BLaER1 (cell line): Measurements from ENCODE around the gene GATA5.

Source experiments
- H3K27ac ChIP-seq: shearing (Covaris generic); formaldehyde crosslinking; 2 replicates; pipeline ENCODE4 v1.8.1; 2022
- H3K27me3 ChIP-seq: shearing (Covaris generic); formaldehyde crosslinking; 2 replicates; pipeline ENCODE4 v1.8.1; 2022
- H3K36me3 ChIP-seq: shearing (Covaris generic); formaldehyde crosslinking; 2 replicates; pipeline ENCODE4 v1.8.1; 2022
- H3K4me1 ChIP-seq: shearing (Covaris generic); formaldehyde crosslinking; 2 replicates; pipeline ENCODE4 v1.8.1; 2022
- H3K4me2 ChIP-seq: shearing (Covaris generic); formaldehyde crosslinking; 2 replicates; pipeline ENCODE4 v1.8.1; 2022
- H3K4me3 ChIP-seq: shearing (Covaris generic); formaldehyde crosslinking; 2 replicates; pipeline ENCODE4 v1.8.1; 2022
- H3K9ac ChIP-seq: shearing (Covaris generic); formaldehyde crosslinking; 2 replicates; pipeline ENCODE4 v1.8.1; 2022
- H3K9me3 ChIP-seq: shearing (Covaris generic); formaldehyde crosslinking; 2 replicates; pipeline ENCODE4 v1.8.1; 2022
- H4K20me1 ChIP-seq: shearing (Covaris generic); formaldehyde crosslinking; 2 replicates; pipeline ENCODE4 v1.8.1; 2022
- Cebpa-rat ChIP-seq: shearing (Covaris generic); IDR thresholded peaks from 2 replicates; pipeline ENCODE4 v1.8.1; 2022

GATA5 gene

DNA sequence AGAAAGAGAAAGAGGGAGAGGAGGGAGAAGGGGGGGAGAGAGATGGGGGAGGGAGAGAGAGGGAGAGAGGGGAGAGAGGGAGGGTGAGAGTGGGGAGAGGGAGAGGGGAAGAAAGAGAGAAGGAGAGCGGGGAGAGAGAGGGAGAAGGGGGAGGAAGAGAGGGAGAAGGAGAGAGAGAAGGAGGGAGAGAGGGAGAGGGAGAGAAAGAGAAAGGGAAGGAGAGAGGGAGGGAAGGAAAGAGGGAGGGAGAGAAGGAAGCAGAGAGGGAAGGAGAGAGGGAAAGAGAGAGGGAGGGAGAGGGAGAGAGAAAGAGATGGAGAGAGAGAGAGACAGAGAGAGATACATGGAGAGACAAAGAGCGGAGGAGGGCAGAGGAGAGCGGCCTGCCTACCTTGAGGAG lies 23.8 kb downstream of the GATA5 start:
- Histone ChIP-seq H3K27me3 (peaks cover 65% of the 10 kb centered on the region), H3K4me3 (no peak overlapping the region), H3K9ac (no peak overlapping the region), H4K20me1 (peaks cover 19% of the 10 kb centered on the region; the same call in 1 of the 2 replicates), H3K27ac (no peak overlapping the region), H3K4me2 (no peak overlapping the region), H3K9me3 (no peaks in the 10 kb centered on the region), H3K4me1 (peaks cover 38% of the 10 kb centered on the region), H3K36me3 (no peaks in the 10 kb centered on the region)
- no peak for TF ChIP-seq Cebpa-rat

DNA sequence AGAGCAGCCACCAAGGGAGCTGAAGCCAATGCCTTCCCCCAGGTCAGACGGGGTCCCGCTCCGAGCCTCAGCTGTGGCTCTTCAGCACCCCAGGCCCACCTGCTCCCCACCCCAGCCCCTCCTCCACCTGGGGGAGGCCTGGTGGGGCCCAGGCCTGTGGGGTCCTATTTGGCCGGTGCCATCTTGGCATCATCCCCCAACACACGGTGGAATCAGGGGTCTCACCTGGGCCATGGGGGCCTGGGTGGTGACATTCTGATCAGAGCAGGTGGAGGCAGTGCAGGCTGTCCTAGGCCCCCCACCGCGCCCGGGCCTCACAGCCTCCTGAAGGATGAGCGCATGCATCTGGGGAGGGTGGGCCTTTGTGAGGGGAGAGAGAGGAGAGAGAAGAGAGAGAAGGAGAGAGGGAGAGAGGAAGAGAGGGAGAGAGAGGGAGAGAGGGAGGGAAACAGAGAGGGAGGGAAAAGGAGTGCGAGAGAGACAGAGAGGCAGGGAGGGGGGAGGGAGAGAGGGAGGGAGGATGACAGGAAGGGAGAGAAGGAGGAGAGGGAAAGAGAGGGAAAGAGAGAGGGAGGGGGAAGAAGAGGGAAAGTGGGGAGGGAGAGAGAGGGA lies 24.5 kb downstream of the GATA5 start:
- H3K4me1 ChIP-seq, result peaks cover 31% of the 10 kb centered on the region
- H3K9me3 ChIP-seq, result no peaks in the 10 kb centered on the region
- TF ChIP-seq Cebpa-rat, result no peak
- H3K4me3 ChIP-seq, result no peak overlapping the region
- peaks cover 59% of the 10 kb centered on the region for H3K27me3 ChIP-seq
- H3K36me3 ChIP-seq, result no peaks in the 10 kb centered on the region
- no peak overlapping the region for H3K4me2 ChIP-seq
- H3K9ac ChIP-seq, result no peak overlapping the region
- no peak overlapping the region for H3K27ac ChIP-seq
- peaks cover 12% of the 10 kb centered on the region; the same call in 1 of the 2 replicates for H4K20me1 ChIP-seq

DNA sequence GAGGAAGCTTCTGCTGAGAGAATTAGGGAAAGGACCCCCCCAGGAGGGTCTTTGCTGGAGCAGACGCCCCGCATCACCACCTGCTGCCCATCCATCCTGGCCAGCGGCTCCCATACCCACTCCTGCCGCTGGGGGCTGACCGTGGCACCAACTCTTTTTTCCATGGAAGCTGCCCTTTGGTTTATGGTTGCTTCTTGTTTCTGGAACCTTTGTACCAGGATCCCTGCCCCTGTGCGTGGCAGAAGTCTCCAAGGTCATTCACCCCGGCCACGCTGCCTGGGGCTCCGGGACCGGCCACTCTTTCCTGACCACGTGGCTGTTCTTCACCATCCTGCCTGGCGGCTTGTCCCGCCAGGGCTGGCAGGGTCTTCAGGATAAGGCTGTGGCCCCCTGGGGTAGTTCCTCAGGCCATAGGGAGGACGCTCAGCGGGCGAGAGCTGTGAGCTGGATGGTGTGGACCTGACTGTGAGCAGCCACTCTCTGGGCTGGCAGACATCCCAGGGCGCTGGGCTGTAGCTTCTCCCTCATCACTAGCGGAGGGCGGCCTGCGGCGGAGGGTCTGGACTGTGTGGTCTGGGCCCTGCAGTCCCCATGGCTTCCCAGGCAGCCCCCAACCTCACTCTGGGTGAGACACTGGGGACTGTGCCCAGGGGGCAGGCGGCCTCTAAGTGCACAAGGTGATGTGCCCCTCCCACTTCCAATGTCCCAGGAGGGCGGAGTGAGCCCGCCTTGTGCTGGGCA lies 25.7 kb downstream of the GATA5 start:
- Histone ChIP-seq H3K4me2 (no peak overlapping the region), H4K20me1 (peaks cover under 1% of the 10 kb centered on the region; the same call in 1 of the 2 replicates), H3K4me3 (no peak overlapping the region), H3K27ac (no peak overlapping the region), H3K9me3 (no peaks in the 10 kb centered on the region), H3K36me3 (no peaks in the 10 kb centered on the region), H3K27me3 (peaks cover 51% of the 10 kb centered on the region), H3K9ac (no peak overlapping the region), H3K4me1 (peaks cover 19% of the 10 kb centered on the region)
- TF ChIP-seq Cebpa-rat, result no peak

DNA sequence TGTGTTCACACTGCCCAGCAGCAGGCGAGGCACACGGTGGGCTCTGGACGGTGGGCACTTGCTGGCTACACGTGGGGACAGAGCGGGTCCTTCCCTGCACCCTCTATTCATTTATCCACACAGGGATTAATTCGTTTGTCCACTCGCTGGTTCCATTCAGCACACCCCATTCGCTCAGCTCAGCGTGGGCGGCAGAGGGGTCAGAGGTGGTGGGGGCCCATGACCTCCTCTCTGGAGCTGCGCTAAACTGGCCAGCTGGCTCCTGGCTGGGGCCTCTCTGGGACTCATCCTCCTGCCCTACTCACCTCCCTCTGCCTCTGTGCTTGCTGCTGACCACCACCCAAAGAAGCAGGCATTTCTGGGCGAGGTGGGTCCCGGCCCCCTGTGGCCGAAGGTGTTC lies 27.0 kb downstream of the GATA5 start:
- Histone ChIP-seq H3K4me2 (no peak overlapping the region), H3K9ac (no peak overlapping the region), H3K9me3 (no peaks in the 10 kb centered on the region), H3K4me3 (no peak overlapping the region), H3K36me3 (no peaks in the 10 kb centered on the region), H3K27me3 (peaks cover 42% of the 10 kb centered on the region), H3K27ac (no peak overlapping the region), H3K4me1 (peaks cover 14% of the 10 kb centered on the region), H4K20me1 (no peaks in the 10 kb centered on the region)
- TF ChIP-seq Cebpa-rat, result no peak

DNA sequence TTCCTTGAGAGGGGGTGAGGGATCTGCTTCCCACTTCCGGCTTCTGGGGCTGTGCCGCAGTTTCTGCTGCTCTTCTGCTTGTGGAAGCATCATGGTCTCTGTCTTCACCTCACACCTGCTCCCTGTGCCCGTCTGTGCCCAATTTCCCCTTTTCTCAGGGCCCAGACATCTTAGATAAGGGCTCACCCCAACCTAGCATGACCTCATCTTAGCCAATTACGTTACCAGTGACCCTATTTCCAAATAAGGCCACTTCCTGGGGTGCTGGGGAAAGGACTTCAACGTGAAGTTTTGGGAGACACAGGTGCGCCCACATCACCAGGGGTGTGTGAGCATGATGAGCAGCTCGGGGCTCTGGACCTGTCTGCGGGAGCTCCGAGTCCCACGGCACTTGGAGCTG lies 27.8 kb downstream of the GATA5 start:
- no peak overlapping the region for H3K9ac ChIP-seq
- no peaks in the 10 kb centered on the region for H4K20me1 ChIP-seq

DNA sequence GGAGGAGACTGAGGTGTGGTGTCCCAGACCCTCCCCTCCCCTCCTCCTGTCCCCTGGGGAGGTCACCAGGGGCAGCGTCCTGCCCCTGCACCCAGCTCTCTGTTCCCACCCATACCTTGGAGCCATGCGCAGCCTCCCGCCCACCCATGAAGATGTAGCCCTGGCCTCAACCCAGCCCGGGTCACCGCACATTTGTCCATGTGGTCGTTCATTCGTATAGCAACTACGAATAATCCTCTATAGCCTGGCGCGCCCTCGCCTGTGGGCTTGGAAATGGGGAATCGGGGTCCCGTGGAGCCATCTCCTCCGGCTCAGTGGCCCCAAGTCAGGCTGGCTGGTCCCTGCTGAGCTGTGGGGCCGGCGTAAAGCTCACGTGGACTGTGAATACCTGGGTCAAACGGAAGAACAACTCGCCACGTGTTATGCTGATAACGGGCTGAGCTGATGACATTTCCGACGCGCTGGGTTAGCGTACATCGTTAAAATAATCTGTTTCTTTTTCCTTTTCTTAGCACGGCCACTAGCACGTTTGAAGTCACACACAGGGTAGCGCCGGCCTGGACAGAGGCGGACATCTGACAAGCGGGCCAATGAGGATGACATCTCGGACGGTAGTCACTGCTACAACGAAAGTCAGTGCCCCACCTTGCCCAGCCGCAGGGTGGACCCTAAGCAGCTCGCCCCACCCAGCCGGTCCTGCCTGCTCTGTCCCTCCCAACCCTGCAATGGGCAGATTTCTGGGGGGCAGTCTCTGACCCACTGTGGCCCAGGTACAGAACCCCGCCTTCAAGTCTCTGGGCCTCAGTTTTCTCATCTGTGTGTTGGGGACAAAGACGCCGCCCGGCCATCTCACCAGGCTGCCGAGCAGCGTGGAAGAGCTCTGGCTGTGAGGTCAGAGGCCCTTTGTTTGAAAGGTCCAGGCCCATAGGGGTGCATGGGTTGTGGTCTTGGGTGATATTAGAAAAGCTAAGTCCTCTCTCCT lies 28.6 kb downstream of the GATA5 start:
- Histone ChIP-seq H3K9me3 (no peaks in the 10 kb centered on the region), H3K9ac (no peak overlapping the region)
- no peak for TF ChIP-seq Cebpa-rat

More for the DNA sequence above, 27.8 kb downstream of the GATA5 start:
- Histone ChIP-seq H3K9me3 (no peaks in the 10 kb centered on the region), H3K27me3 (peaks cover 42% of the 10 kb centered on the region), H3K36me3 (no peaks in the 10 kb centered on the region), H3K4me1 (peaks cover 7% of the 10 kb centered on the region), H3K4me2 (no peak overlapping the region), H3K27ac (no peak overlapping the region), H3K4me3 (no peak overlapping the region)
- TF ChIP-seq Cebpa-rat, result no peak

DNA sequence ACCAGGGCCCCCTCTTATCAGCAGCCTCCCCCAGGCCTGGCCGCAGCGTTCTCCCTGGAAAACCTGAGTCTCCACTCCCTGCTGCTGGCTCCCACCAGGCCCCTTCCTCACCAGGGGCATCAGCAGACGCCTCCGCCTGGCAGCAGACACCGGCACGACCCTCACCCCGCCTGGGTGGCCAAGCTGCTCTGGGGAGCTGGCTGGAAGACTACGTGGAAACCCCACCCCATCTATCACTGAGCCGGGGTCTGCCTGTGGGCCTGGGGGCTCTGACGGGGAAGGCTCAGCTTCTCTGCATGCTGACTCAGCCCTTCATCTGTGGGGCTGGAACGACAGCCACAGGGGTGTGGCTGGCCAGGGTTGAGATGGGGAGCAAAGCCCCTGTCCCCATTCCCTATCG lies 29.3 kb downstream of the GATA5 start:
- Histone ChIP-seq H3K9ac (no peak overlapping the region), H3K27me3 (peaks cover 44% of the 10 kb centered on the region), H3K36me3 (no peaks in the 10 kb centered on the region), H3K4me2 (no peak overlapping the region), H3K4me3 (no peak overlapping the region), H4K20me1 (no peaks in the 10 kb centered on the region), H3K27ac (no peak overlapping the region), H3K4me1 (0 out of 2 replicates have a peak, but pooled peaks cover 5% of the 10 kb centered on the region), H3K9me3 (no peaks in the 10 kb centered on the region)
- TF ChIP-seq Cebpa-rat, result no peak

More for the DNA sequence above, 28.6 kb downstream of the GATA5 start:
- Histone ChIP-seq H3K27ac (no peak overlapping the region), H3K4me3 (no peak overlapping the region), H3K4me1 (0 out of 2 replicates have a peak, but pooled peaks cover 5% of the 10 kb centered on the region), H3K27me3 (peaks cover 40% of the 10 kb centered on the region), H3K4me2 (no peak overlapping the region), H4K20me1 (no peaks in the 10 kb centered on the region), H3K36me3 (no peaks in the 10 kb centered on the region)

DNA sequence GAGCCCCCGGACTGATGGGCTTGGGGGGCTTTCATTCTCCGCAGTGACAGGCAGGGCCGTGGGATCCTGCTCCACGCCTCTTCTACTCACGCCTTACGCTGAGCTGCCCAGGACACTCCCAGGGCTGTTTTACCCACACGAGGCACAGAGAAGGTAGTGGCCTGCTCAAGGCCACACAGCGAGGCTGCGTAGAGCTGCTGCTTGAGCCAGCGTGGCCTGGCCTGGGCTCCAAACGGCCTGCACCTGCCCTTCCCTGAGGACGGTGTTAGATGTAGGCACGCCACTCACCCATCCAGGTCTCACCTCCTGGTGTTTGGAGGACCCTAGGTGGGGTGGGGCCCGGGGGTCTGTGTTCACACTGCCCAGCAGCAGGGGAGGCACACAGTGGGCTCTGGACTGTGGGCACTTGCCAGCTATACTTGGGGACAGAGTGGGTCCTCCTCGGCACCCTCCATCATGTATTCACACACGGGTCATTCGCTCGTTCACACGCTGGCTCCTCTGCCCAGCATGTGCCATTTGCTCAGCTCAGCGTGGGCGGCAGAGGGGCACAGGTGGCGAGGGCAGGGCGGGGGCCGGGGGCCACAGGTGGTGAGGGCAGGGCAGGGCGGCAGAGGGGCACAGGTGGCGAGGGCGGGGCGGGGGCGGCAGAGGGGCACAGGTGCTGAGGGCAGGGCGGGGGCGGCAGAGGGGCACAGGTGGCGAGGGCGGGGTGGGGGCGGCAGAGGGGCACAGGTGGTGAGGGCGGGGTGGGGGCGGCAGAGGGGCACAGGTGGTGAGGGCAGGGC lies 30.0 kb downstream of the GATA5 start:
- Histone ChIP-seq H3K27me3 (peaks cover 51% of the 10 kb centered on the region), H3K4me2 (no peak overlapping the region), H3K9ac (no peak overlapping the region), H3K4me3 (no peak overlapping the region), H3K4me1 (0 out of 2 replicates have a peak, but pooled peaks cover 5% of the 10 kb centered on the region), H4K20me1 (no peaks in the 10 kb centered on the region), H3K9me3 (no peaks in the 10 kb centered on the region), H3K36me3 (no peaks in the 10 kb centered on the region), H3K27ac (no peak overlapping the region)
- no peak for TF ChIP-seq Cebpa-rat

DNA sequence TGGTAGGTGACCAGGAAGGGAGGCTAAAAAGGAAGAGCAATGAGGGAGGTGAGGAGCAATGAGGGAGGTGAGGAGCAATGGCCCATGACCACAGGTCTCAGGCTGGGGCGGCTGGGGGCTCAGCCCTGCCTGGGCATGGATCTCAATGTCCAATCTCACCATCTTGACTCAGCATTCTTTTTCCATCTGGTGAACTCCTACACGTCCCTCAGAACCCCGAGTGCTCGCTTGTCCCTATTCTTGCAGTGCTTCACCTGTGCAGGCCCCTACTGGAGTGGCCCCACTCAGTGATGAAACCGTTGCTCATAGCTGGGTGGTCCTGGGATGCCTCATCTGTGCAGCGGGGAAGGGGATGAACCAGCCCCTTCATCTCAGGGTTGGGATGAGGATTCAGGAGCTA lies 31.5 kb downstream of the GATA5 start:
- Histone ChIP-seq H3K36me3 (no peaks in the 10 kb centered on the region), H3K4me1 (no peaks in the 10 kb centered on the region), H3K9ac (no peak overlapping the region), H4K20me1 (no peaks in the 10 kb centered on the region), H3K27me3 (peaks cover 42% of the 10 kb centered on the region; the same call in 1 of the 2 replicates), H3K9me3 (no peaks in the 10 kb centered on the region), H3K4me2 (no peak overlapping the region), H3K27ac (no peak overlapping the region), H3K4me3 (no peak overlapping the region)
- no peak for TF ChIP-seq Cebpa-rat
